AG04450 (cell line): ENCODE results near the gene FLNB. TPM values are rescaled to one million over a fixed set of nuclear protein-coding genes. Genes with fewer than 3 reads are reported as not detected.

Experiments
- CTCF ChIA-PET: fragments of 300-600, 350-600 bp; formaldehyde crosslinking; extraction: SDS; loops from one replicate; lab custom pipeline; 2022; ENCODE audit warnings: antibody characterized with exemption, inconsistent platforms; lab: Charles Lee
- POLR2A ChIA-PET: fragments of 350-600 bp; formaldehyde crosslinking; extraction: SDS; loops from one replicate; lab custom pipeline; 2021; ENCODE audit warnings: antibody characterized with exemption, inconsistent platforms; lab: Yijun Ruan, JAX
- DNase-seq: peaks from one replicate; pipeline ENCODE4 v3.0.0-alpha.2; 2011; ENCODE audit warnings: low read depth, low spot score
- H3K27ac ChIP-seq: one replicate; pipeline ENCODE4 v1.5.1; 2012; ENCODE audit warnings: low read depth, low read length, control low read depth
- H3K27me3 ChIP-seq: one replicate; pipeline ENCODE4 v1.6.0; 2012; ENCODE audit warnings: low read length; ENCODE audit not compliant: control insufficient read depth, insufficient read depth
- H3K4me3 ChIP-seq: 2 replicates; pipeline ENCODE4 v1.5.1; 2011; ENCODE audit warnings: mild to moderate bottlenecking, low read depth, low read length, control low read depth
- H3K9me3 ChIP-seq: 2 replicates; pipeline ENCODE4 v1.5.1; 2012; ENCODE audit warnings: low read length; ENCODE audit not compliant: control insufficient read depth, insufficient read depth
- polyA plus RNA-seq: library from polyadenylated mRNA; depleted of rRNA; stranded (reverse); fragments of >200 nt; gene quantifications from 2 replicates; pipeline ENCODE4 v1.2.3, GENCODE V29; 2011
- TF ChIP-seq, protein P1 (sequence below): IDR thresholded peaks from 2 replicates; pipeline ENCODE4 v1.5.1; 2011; ENCODE audit warnings: low read depth, low read length, control low read depth, inconsistent platforms

FLNB gene
- polyA plus RNA-seq, 1 experiment, result 89.6 TPM

GRCh38 chr3:57963811-57964346 is 44.3 kb upstream of the FLNB start:
- no peak overlapping the region for H3K27ac ChIP-seq
- ChIA-PET CTCF (no interaction called here), POLR2A (no interaction called here)
- no peak overlapping the region for H3K4me3 ChIP-seq
- DNase-seq, result no peak
- H3K27me3 ChIP-seq, result no peaks in the 10 kb centered on the region
- TF ChIP-seq, protein P1, sequence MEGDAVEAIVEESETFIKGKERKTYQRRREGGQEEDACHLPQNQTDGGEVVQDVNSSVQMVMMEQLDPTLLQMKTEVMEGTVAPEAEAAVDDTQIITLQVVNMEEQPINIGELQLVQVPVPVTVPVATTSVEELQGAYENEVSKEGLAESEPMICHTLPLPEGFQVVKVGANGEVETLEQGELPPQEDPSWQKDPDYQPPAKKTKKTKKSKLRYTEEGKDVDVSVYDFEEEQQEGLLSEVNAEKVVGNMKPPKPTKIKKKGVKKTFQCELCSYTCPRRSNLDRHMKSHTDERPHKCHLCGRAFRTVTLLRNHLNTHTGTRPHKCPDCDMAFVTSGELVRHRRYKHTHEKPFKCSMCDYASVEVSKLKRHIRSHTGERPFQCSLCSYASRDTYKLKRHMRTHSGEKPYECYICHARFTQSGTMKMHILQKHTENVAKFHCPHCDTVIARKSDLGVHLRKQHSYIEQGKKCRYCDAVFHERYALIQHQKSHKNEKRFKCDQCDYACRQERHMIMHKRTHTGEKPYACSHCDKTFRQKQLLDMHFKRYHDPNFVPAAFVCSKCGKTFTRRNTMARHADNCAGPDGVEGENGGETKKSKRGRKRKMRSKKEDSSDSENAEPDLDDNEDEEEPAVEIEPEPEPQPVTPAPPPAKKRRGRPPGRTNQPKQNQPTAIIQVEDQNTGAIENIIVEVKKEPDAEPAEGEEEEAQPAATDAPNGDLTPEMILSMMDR, result no peak
- H3K9me3 ChIP-seq, result no peaks in the 10 kb centered on the region

- Histone ChIP-seq H3K27ac (no peak overlapping the region), H3K4me3 (no peak overlapping the region), H3K9me3 (no peaks in the 10 kb centered on the region), H3K27me3 (no peaks in the 10 kb centered on the region)
- TF ChIP-seq, protein P1, result no peak
- CTCF ChIA-PET, result no interaction called here
- DNase-seq, result no peak
- POLR2A ChIA-PET, result interaction anchor here (0.6 kb wide), 1 partner anchor 133 kb away, joined by 4 read pairs; no protein-coding TSS in a partner anchor
These were observed 41.4 kb upstream of the FLNB start for GRCh38 chr3:57966829-57967228.

- Histone ChIP-seq H3K9me3 (no peaks in the 10 kb centered on the region), H3K27me3 (no peaks in the 10 kb centered on the region), H3K27ac (no peak overlapping the region), H3K4me3 (no peak overlapping the region)
- POLR2A ChIA-PET, result interaction anchor here (0.8 kb wide), 1 partner anchor 9 kb away, joined by 9 read pairs; no protein-coding TSS in a partner anchor
- no peak for DNase-seq
- CTCF ChIA-PET, result interaction anchor here (1.2 kb wide), 1 partner anchor 339 kb away, joined by 3 read pairs; the partner anchor contains the start of genes HTD2 and RPP14
- TF ChIP-seq, protein P1, result no peak
These were observed 40.6 kb upstream of the FLNB start for GRCh38 chr3:57967590-57967989.

GRCh38 chr3:57968501-57968900 is 39.7 kb upstream of the FLNB start:
- POLR2A ChIA-PET, result interaction anchor here (0.7 to 0.8 kb wide), 3 partner anchors 9 to 265 kb away, joined by 3 to 9 read pairs (median 4); no protein-coding TSS in a partner anchor
- no peak overlapping the region for H3K4me3 ChIP-seq
- no peaks in the 10 kb centered on the region for H3K9me3 ChIP-seq
- no peak overlapping the region for H3K27ac ChIP-seq
- CTCF ChIA-PET, result interaction anchor here (0.6 to 1.2 kb wide), 4 partner anchors 31 to 338 kb away, joined by 3 to 6 read pairs (median 3); partner anchors contain the start of genes HTD2 and RPP14
- DNase-seq, result no peak
- H3K27me3 ChIP-seq, result no peaks in the 10 kb centered on the region
- TF ChIP-seq, protein P1, result no peak

DNA sequence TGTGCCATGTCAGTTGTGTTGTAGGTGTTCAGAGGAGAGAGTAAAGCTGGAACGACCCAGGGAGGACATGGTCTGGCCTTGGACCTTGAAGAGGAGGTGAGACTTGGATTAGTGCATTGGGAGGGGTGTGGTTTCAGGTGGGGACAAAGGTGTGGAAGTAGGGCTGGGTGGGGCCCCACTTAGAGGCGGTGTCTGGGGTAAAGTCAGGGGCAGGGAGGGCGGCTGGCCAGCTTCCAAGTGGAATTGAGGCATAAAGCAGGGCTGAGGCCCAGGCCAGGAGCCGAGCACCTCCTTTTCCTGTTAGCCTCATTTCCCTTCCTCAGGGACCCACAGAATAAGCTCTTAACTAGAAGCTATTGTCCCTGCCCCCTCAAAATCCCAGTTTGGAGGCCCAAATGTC is 36.2 kb upstream of the FLNB start:
- TF ChIP-seq, protein P1, result no peak
- POLR2A ChIA-PET, result no interaction called here
- H3K27ac ChIP-seq, result no peak overlapping the region
- H3K4me3 ChIP-seq, result no peak overlapping the region
- CTCF ChIA-PET, result no interaction called here
- H3K27me3 ChIP-seq, result no peaks in the 10 kb centered on the region
- DNase-seq, result no peak
- no peaks in the 10 kb centered on the region for H3K9me3 ChIP-seq
